ENCODE data around the gene ENTPD1. TPM values are rescaled to one million over a fixed set of nuclear protein-coding genes. Genes with fewer than 3 reads are reported as not detected.
A peak's percentile ranks its signal among the peaks of the same experiment; 100 is the strongest.

ENTPD1 gene
- polyA plus RNA-seq, 3 donors: 62.2 to 71.1 (median 70.4) TPM

DNA sequence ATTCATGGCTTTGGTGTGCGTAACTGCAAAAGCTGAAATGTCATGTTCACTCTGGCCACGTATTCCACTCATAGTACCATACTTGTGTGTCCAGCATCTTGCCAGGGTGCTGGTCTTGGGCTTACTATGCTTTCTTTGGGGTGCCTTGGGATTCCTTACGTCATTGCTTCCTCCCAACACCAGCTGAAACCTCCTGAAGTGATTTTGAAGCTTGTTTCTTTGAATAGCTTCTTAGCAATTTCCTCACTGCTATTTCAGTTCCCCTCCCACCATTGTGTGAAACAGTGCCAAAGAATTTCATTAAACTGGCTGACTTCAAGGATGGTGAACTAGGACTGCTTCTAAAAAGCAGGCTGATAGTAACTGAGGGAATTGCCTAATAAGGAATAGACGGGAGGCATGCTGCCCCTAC lies 36.9 kb downstream of the ENTPD1 start:
- H3K27ac ChIP-seq (ENCODE audit: low read depth in 1 of 2, low read length in 2 of 2): peak overlapping the region; percentile 90 to 95
- peaks cover 63 to 80% of the 10 kb centered on the region in 2 donors for H3K4me1 ChIP-seq (ENCODE audit: control insufficient read depth in 1 of 2, insufficient read depth in 2 of 2, low read length in 2 of 2)
- peaks cover 4 to 12% of the 10 kb centered on the region in 2 donors for H3K36me3 ChIP-seq (replicated peaks in 1 of 2; ENCODE audit: control insufficient read depth in 1 of 2, insufficient read depth in 2 of 2, low read length in 2 of 2)
- H3K4me3 ChIP-seq (replicated peaks in 1 of 3; ENCODE audit: low read depth in 2 of 3, low read length in 3 of 3): peak overlapping the region in 1 of 3 experiments; percentile 65
- H3K27me3 Mint-ChIP-seq (ENCODE audit: low read depth in 3 of 3): peaks cover 0 to 3% (median 0%) of the 10 kb centered on the region in 3 donors
- peak; percentile 50 to 75 (median 62) for DNase-seq
- peaks cover 29% of the 10 kb centered on the region in 2 donors for H3K36me3 Mint-ChIP-seq
- peak overlapping the region; percentile 58 for H3K9ac ChIP-seq (ENCODE audit: insufficient read depth, low read length, poor library complexity, severe bottlenecking)
- H2AFZ ChIP-seq (ENCODE audit: insufficient read depth, low read depth, low read length, poor library complexity, severe bottlenecking): no peak overlapping the region
- TF ChIP-seq CTCF (IDR thresholded peaks at IDR 0.05): no peak
- peaks cover 4% of the 10 kb centered on the region for H4K20me1 ChIP-seq (ENCODE audit: insufficient read depth, low read length)
- H3K79me2 ChIP-seq (ENCODE audit: insufficient read depth, low read length): peaks cover 72% of the 10 kb centered on the region
- WGBS (ENCODE audit: insufficient coverage): 84% methylated on average over 2 of the region's 4 CpGs
- no peaks in the 10 kb centered on the region for H3K9me3 ChIP-seq (replicated peaks in 1 of 2; ENCODE audit: control insufficient read depth in 1 of 2, insufficient read depth in 1 of 2, low read length in 2 of 2)
- H3K4me1 Mint-ChIP-seq: peaks cover 74% of the 10 kb centered on the region
- H3K27ac Mint-ChIP-seq: peak overlapping the region; percentile 93 to 99 (median 98)
- peaks cover 0 to 3% (median 0%) of the 10 kb centered on the region in 7 donors for H3K9me3 Mint-ChIP-seq
- peak overlapping the region; percentile 69 for H3K4me2 ChIP-seq (replicated peaks; ENCODE audit: extremely low read depth, low read length, poor library complexity, severe bottlenecking)
- no peaks in the 10 kb centered on the region for H3K27me3 ChIP-seq (ENCODE audit: control insufficient read depth in 2 of 2, insufficient read depth in 2 of 2, low read length in 2 of 2)
- peak overlapping the region in 1 of 2 donors; percentile 79 for H3K4me3 Mint-ChIP-seq
- intact Hi-C loops (cut with micrococcal nuclease): loop anchor here (5.0 kb wide), 1 partner anchor 36 kb away; the partner anchor contains the start of gene ENTPD1 (in 2 of the 2)

- TF ChIP-seq CTCF (IDR thresholded peaks at IDR 0.05): no peak
- Mint-ChIP-seq H3K4me1 (peaks cover 77% of the 10 kb centered on the region), H3K27me3 (ENCODE audit: low read depth in 3 of 3) (peaks cover 0 to 3% (median 0%) of the 10 kb centered on the region in 3 donors), H3K36me3 (peaks cover 28 to 31% of the 10 kb centered on the region in 2 donors), H3K4me3 (peak overlapping the region; percentile 6 to 79), H3K9me3 (peaks cover 0 to 3% (median 0%) of the 10 kb centered on the region in 7 donors), H3K27ac (peak overlapping the region; percentile 93 to 99 (median 98))
- no peaks in the 10 kb centered on the region for H3K9me3 ChIP-seq (replicated peaks in 1 of 2; ENCODE audit: control insufficient read depth in 1 of 2, insufficient read depth in 1 of 2, low read length in 2 of 2)
- no peak overlapping the region for H2AFZ ChIP-seq (ENCODE audit: insufficient read depth, low read depth, low read length, poor library complexity, severe bottlenecking)
- intact Hi-C loops (cut with micrococcal nuclease): loop anchor here (5.0 kb wide), 1 partner anchor 36 kb away; the partner anchor contains the start of gene ENTPD1 (in 2 of the 2)
- peak overlapping the region in 1 of 3 experiments; percentile 65 for H3K4me3 ChIP-seq (replicated peaks in 1 of 3; ENCODE audit: low read depth in 2 of 3, low read length in 3 of 3)
- peak overlapping the region; percentile 69 for H3K4me2 ChIP-seq (replicated peaks; ENCODE audit: extremely low read depth, low read length, poor library complexity, severe bottlenecking)
- H3K27ac ChIP-seq (ENCODE audit: low read depth in 1 of 2, low read length in 2 of 2): peak overlapping the region; percentile 90 to 95
- peaks cover 68 to 85% of the 10 kb centered on the region in 2 donors for H3K4me1 ChIP-seq (ENCODE audit: control insufficient read depth in 1 of 2, insufficient read depth in 2 of 2, low read length in 2 of 2)
- DNase-seq: peak; percentile 84 to 88 (median 85)
- H3K36me3 ChIP-seq (replicated peaks in 1 of 2; ENCODE audit: control insufficient read depth in 1 of 2, insufficient read depth in 2 of 2, low read length in 2 of 2): peaks cover 4 to 18% of the 10 kb centered on the region in 2 donors
- 0% methylated on average over 1 of the region's 2 CpGs for WGBS (ENCODE audit: insufficient coverage)
- H3K79me2 ChIP-seq (ENCODE audit: insufficient read depth, low read length): peaks cover 74% of the 10 kb centered on the region
- peak overlapping the region; percentile 58 for H3K9ac ChIP-seq (ENCODE audit: insufficient read depth, low read length, poor library complexity, severe bottlenecking)
- H3K27me3 ChIP-seq (ENCODE audit: control insufficient read depth in 2 of 2, insufficient read depth in 2 of 2, low read length in 2 of 2): no peaks in the 10 kb centered on the region
- peaks cover 4% of the 10 kb centered on the region for H4K20me1 ChIP-seq (ENCODE audit: insufficient read depth, low read length)
Observed at GRCh38 chr10:95793401-95794045, 37.6 kb downstream of the ENTPD1 start.

Data from CD14-positive monocyte (primary cell).